Stimulated activated CD8-positive, alpha-beta memory T cell treated with anti-CD3 and anti-CD28 coated beads, Interleukin-7, amount 100 ng/mL, for 4 hours (primary cell): ENCODE data around the gene SGSH.
"Not testable (repeated sequence)": the region's sequence is repeated elsewhere in the genome, so short reads cannot be mapped to it uniquely, and the experiment has no call there.

Source experiments
- DNase-seq, 2 donors: peaks; one replicate each; pipeline ENCODE4 v3.0.0-alpha.2; 2020; ENCODE audit warnings: low read depth in 2 of 2

The SGSH gene

DNA sequence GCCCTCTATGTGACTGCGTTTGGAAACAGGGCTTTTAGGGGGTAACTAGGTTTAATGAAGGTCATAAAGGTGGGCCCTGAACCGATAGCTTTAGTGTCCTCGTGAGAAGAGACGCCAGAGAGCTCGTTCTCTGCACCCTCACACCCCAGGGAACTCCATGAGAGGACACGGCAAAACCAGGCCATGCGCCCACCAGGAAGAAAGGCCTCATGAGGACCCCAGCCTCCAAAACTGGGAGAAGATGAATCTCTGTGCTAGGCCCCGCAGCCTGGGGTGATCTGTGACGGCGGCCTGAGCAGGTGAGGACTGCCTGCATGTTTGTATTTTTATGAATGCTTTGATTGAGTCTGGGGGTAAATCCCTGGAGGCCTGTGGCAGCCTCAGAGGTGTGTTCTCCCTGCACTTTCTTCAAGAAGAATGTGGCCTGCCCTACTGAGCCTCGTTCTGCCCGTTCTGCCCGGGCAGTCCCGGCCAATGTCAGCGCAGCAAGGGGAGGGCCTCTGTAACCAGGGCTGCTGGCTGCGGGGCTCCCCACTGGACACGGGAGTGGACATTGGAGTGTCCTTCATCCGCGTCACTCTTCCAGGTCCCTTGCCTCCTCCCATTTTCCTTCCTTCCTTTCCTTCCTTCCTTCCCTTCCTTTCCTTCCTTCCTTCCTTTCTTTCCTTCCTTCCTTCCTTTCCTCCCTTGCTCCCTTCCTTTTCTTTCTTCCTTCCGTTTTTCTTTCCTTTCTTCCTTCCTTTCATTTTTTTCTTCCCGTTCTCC is 33.7 kb upstream of the SGSH start:
- no peak for DNase-seq

DNA sequence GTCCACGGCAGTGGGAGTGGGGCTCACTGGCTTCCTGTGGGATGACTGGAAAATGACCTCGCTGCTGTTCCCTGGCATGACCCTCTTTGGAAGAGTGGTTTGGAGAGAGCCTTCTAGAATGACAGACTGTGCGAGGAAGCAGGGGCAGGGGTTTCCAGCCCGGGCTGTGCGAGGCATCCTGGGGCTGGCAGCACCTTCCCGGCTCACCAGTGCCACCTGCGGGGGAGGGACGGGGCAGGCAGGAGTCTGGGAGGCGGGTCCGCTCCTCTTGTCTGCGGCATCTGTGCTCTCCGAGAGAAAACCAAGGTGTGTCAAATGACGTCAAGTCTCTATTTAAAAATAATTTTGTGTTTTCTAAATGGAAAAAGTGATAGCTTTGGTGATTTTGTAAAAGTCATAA is 32.7 kb upstream of the SGSH start:
- peak; percentile 77 to 83 for DNase-seq

DNA sequence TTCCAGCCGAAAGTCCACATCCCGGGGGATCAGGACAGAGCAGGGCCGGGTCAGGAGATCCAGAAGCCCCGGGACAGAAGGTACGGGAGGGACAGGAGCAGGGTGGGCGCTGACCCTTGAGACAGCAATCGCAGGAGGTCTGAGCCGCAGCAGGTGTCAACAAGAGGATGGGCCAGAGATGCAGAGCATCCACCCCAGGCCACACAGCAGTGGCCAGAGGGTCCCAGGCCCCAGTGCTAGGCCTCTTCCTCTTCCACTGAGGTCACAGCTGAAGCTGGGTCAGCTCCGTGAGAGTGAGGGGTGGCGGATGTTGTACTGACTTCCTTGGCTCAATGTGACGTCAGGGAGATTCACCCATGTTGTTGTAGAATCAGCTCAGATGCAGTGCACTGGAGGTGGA is 31.8 kb upstream of the SGSH start:
- no peak for DNase-seq

DNA sequence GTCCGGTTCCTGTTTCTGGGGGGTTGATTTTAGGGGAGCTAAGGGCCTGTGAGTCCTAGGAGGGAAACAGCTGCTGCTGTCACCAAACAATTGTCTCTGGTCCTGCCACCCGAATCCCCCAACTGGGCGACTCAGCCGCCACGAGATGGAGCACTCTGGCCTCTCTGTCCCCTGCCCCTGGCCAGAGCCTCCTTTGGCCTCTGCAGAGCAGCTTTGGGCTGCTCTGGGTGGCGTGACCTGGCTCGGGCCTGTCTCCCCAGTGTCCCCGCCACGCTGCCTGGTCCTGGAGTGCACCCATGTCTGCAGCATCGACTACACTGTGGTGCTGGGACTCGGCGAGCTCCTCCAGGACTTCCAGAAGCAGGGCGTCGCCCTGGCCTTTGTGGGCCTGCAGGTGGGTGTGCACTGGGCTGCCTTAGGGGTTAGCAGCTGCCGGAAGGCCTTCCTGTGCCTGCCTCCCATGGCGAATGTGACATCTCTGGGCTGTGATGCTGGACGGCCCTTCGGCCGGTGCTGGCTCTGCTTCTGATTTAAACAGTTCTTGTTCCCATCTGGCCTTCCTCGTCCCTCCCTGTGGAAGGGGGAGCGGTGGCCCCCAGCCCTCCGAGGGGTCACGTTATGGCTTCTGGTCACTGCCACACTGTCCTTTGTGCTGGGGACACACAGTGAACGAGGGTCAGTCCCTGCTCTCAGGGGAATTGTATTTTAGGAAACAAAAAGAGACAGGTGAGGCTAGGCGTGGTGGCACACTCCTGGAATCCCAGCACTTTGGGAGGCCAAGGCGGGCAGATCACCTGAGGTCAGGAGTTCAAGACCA is 29.0 kb upstream of the SGSH start:
- DNase-seq, result no peak

DNA sequence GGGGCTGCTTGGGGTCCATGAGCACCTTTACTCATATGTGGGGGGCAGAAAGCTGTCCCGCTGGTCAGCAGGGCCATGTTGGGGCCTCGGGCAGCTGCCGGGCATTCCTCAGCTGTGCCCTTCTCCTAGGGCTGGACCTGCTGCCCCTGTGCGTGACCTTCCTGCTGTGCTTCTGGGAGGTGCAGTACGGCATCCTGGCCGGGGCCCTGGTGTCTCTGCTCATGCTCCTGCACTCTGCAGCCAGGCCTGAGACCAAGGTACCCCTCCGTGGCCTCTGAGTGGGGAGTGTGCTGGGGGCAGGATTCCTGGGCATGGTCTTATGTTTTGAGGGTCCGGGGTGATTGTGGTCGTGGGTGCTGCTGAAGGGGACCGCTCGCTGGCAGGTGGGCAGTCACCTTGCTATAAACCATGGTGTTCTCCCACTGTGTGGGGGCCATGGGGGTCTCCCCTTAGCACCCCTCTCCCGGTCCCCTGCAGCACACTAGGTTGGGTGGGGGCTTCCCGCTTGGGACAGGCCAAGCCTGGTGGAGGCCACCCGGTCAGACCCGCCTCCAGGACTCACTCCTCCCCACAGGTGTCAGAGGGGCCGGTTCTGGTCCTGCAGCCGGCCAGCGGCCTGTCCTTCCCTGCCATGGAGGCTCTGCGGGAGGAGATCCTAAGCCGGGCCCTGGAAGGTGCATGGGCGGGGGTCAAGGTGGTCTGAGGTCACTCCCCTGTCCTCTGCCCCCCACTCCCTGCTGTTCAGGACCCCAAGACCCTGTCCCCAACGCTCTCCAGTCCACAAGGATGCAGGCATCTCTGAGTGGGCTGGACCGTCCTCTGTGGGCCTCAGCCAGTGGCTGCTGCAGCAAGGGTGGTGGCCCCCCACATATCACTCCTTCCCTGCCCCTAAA is 28.1 kb upstream of the SGSH start:
- DNase-seq, result no peak

DNA sequence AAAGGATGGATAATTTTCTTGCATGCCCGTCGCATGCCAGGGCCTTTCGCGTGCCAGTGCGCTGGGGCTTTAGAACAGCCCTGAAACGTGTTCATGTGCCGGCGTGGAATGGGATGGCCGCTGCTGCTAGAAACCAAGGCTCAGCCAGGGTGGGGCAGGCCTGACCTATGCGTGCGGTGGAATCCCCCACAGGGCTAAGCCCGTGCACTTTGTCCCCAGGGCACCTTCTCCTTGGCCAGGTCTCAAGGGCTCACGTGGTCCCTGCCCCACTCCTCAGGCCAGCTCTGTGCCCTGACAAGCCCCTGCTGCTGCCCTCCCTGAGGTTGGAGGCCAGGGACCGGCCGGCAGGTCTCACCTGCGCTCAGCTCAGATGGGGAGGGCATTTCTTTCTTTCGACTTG is 27.4 kb upstream of the SGSH start:
- no peak for DNase-seq

DNA sequence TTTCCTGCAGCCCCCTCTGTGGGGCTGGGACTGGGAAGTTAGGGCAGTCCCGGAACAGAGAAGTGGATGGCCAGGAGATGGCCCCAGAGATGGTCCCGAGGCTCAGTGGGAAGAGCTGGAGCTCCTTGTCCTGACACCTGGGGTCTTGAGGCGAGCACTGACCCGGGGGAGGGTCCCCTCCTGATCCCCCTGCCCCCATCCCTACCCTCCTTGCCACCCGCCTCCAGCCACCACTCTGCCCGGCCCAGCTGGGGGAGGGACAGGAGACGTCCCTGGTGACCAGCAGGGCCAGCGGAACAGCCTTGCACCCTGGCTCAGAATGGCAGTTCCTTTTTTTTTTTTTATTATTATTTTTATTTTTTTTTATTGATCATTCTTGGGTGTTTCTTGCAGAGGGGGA is 26.6 kb upstream of the SGSH start:
- DNase-seq, result no peak

DNA sequence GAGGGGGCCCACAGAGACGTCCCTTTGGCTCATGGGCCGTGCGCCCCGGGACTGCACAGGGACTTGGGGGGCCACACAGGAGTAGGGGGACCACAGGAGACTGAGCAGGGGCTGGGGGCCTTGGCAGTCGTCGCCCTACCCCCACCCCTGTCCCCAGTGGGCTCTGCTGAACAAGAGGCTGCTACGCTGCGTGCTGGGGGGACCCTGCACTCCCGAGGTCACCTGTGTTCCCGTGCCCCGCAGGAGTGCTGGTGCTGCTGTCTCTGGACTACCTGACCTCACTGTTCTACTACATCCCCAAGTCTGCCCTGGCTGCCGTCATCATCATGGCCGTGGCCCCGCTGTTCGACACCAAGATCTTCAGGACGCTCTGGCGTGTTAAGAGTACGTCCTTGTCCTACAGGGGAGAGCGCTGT is 26.1 kb upstream of the SGSH start:
- no peak for DNase-seq

DNA sequence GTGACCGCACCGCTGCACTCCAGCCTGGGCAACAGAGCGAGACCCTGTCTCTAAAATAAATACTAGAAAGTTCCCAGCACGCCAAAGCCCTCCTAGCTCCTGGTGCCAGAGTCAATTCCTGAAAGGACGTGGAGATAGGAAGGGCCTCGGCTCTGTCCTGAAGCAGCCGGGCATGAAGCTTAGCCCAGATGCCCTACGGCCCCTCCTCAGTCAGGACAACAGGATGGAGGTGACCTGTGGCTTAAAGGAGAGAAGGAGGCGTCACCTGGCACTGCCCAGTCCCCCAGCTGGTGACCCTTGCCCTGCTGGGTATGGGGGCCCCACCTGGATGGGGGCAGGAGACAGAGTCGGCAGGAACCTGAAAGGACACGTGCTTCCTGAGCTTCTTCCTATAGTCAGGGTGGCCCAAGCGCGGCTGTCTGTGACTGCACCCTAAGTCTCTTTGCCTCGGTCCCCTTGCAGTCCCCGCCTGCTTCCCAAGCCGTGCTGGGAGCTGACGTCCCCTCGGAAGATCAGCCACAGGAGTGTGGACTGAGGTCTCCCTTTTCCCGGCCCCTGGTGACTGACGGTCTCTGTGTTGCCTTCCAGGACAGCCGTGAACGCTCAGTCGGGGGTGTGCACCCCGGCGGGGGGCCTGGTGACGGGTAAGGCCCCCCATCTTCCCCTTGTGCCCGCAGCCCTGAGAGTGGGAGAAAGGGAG is 25.6 kb upstream of the SGSH start:
- DNase-seq, result no peak

DNA sequence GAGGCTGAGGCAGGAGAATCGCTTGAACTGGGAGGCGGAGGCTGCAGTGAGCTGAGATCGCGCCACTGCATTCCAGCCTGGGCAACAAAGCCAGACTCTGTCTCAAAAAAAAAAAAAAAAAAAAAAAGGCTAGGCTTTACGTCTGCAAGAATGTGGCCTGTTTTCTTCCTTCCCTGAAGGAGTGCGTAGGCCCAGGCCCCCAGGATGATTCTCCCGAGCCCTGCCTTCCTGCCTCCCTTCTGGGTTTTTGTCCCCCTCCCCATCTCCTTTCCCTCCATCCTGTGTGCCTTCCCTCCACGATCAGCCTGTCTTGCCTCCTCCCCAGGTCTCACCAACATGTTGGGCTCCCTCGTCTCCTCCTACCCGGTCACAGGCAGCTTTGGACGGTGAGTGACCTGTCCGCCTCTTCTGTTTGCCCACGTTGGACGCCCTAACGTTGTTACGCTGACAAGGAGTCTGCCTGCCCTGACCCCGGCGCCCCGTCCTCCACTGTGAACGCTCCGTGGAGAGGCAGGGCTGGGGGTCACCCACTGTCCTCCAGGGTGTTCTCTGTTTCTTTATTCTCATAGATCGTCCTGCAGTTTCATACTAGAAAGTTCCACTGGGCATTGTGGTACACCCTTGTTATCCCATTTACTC is 24.9 kb upstream of the SGSH start:
- DNase-seq, result no peak

DNA sequence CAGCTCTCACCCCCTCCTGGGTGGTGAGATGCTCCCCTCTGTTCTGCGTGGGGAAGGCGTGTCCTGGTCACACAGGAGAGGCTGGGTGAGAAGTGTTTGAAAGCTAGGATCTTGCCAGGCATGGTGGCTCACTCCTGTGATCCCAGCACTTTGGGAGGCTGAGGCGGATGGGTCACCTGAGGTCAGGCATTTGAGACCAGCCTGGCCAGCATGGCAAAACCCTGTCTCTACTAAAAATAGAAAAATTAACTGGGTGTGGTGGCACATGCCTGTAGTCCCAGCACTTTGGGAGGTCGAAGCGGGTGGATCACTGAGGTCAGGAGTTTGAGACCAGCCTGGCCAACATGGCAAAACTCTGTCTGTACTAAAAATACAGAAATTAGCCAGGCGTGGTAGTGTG is 24.3 kb upstream of the SGSH start:
- not testable (repeated sequence) for DNase-seq

DNA sequence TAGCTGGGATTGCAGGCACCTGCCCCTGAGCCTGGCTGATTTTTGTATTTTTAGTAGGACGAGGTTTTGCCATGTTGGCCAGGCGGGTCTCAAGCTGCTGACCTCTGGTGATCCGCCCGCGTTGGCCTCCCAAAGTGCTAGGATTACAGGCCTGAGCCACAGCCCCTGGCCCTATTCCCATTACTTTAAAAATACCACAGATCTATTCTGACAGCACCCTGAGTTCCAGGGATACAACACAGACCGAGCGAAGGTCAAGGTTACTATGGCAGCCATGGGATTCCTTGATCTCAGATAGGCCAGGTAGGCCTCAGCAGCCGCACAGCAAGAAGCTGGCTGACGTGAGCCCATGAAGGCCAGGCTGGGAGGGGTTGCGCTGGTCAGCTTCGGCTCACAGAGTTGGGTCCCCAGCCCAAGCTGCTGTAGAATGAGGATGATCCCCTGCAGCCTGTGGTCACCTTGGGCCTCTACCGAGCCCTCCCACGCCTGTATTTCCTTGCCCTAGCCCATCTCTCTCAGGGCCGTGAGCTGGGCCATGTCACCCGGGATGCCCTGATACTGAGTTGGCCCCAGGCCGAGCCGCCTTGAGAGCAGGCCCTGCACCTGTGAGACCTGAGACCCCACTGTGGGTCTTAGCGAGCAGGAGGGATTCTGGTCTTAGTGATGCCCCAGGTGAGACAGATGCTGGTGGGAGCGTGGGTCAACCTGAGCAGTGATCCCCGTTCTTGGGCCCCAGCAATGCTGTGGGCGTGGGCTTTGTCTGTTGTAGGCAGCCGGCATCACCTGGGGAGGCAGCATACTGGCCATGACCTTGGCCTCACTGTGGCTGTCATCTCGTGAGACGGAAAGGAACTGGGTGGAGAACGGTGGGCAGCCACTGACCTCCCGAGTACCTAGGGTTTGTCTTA is 23.6 kb upstream of the SGSH start:
- no peak for DNase-seq

DNA sequence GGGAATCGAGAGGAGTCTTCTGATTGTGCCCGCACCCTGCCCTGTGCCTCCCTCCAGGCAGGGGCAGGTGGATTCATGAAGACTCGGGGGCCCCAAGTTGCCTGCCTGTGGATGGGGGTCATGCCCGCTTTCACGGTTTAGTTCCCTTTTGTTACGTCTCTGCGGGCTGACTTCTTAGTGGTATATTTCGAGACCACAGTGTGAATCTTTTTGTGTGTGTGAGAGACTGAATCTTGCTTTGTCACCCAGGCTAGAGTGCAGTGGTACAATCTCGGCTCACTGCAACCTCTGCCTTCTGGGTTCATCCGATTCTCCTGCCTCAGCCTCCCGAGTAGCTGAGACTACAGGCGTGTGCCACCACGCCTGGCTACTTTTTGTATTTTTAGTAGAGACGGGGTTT is 22.4 kb upstream of the SGSH start:
- DNase-seq, result no peak

DNA sequence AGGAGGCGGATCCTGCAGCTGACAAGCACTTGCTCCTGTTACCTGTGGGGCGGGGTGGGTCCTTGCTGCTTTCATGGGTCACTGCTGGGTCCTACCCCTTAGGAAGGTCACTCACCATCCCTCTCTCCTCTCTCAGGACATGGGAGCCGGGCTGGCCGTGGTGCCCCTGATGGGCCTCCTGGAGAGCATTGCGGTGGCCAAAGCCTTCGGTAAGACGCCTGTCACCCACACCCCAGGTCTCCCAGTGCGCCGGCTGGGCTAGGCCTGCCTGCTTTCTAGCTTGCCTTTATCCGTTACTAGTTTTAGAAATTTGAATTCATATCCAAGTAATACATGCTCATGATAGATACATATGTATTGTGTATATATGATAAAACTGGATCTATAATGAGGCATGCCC is 17.3 kb upstream of the SGSH start:
- no peak for DNase-seq

DNA sequence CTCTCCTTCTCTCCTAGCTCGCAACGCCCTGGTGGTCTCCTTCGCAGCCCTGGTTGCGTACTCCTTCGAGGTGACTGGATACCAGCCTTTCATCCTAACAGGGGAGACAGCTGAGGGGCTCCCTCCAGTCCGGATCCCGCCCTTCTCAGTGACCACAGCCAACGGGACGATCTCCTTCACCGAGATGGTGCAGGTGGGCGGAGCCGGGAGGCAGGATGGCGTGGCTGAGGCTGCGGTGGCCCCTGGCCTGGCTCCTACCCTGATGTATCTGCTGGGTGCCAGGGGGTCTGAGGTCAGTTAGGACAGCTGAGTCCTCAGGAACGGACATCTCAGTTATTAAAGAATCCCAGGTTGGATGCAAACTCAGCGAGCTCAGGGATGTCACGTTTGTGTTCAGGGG is 16.8 kb upstream of the SGSH start:
- DNase-seq, result no peak

DNA sequence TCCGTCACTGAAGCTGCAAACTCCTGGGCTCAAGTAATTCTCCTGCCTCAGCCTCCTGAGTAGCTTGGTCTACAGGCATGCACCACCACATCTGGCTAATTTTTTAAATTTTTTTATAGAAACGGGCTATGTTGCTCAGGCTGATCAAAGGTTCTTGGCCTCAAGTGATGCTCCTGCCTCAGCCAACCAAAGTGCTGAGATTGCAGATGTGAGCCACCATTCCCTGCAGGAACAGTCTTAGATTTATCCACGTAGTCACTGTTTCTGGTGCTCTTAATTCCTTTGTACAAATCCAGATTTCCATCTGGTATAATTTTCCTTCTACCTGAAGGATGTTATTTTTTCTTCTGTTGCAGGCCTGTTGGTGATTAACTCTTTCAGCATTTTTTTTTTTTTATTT is 13.1 kb upstream of the SGSH start:
- no peak for DNase-seq

DNA sequence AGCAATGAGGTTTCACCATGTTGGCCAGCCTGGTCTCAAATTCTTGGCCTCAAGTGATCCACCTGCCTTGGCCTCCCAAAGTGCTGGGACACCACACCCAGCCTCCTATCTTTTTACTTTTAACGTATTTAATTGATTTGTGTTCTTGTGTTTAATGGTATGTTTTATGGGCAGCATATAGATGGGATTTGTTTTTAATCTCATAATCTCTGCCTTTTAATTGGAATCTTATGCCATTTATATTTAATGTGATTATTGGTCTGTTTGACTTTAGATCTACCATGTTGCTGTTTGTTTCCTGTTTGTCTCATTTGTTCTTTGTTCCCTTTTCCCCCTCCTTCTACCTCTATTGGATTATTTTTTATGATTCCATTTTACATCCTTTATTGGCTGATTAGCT is 12.3 kb upstream of the SGSH start:
- no peak for DNase-seq

DNA sequence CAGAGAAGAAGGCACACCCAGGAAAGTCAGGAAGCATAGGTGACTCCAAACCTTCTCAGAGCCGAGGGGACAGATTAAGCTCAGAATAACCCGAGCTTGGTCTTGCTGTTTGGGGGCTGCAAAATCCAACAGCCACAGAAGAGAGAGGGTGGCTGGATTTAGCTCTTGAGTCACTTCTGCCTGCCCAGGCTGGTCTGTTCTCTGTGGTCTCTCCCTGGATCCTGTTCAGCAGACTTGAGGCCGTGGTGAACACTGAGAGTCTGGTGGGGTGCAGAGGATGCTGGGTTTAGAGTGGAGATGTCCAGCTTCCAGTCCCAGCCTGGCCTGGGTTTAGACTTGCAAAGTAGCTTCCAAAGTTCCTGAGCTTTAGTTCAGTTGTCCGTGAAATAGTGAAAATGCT is 8.9 kb upstream of the SGSH start:
- DNase-seq, result no peak

DNA sequence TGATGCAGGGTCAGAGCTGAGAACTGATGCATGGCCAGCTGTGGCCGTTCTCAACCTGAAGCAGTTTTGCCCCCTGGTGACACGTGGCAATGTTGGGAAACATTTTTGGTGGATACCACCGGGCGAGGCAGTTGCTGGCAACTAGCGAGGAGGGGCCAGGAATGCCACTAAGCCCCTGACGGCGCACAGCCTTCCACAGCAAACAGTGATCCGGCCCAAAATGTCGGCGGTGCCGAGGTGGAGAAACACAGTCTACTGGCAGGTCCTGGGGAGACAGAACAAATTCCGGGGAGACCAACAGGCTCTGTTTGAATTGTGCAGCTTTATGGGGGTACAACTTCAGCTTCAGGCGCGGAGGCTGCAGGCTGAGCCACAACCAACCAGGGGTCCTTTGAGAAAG is 8.3 kb upstream of the SGSH start:
- DNase-seq, result no peak

DNA sequence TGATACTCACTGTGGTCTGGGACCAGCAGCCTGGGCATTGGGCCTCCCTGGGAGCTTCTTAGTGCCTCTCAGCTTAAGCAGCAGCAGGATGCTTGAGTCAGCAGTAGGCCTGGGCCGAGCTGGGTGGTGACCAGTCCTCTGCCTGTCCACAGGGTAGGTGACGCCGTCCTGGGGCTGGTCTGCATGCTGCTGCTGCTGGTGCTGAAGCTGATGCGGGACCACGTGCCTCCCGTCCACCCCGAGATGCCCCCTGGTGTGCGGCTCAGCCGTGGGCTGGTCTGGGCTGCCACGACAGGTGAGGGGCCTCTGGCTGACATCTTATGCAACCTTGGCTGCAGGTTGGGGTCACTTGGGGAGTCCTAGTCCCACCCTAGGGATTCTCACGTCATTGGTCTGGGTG is 7.5 kb upstream of the SGSH start:
- no peak for DNase-seq
